HL-60 (cell line): ENCODE measurements around the gene TIGD1.

Experiments
- DNase-seq, 2 experiments: peaks; one replicate each; pipeline ENCODE4 v3.0.0-alpha.2; 2010 to 2020; ENCODE audit warnings: low read depth in 1 of 2, low spot score in 1 of 2
- H3K27ac ChIP-seq: fragments of 250-450 bp; sonication (Bioruptor Pico); replicated peaks from 2 replicates; pipeline ENCODE4 v1.5.1; 2020; ENCODE audit warnings: mild to moderate bottlenecking, moderate library complexity
- H3K27me3 ChIP-seq: fragments of 250-450 bp; sonication (Bioruptor Pico); 2 replicates; pipeline ENCODE4 v1.5.1; 2021; ENCODE audit warnings: mild to moderate bottlenecking, moderate library complexity; ENCODE audit not compliant: insufficient read depth, poor library complexity, severe bottlenecking
- H3K4me3 ChIP-seq: replicated peaks from 2 replicates; pipeline ENCODE4 v1.5.1; 2011; ENCODE audit warnings: mild to moderate bottlenecking, control low read depth, low read length; ENCODE audit not compliant: insufficient read depth
- CTCF ChIP-seq: IDR thresholded peaks from one replicate; pipeline ENCODE4 v1.5.1; 2011; ENCODE audit warnings: low read length, control low read depth, inconsistent platforms; ENCODE audit not compliant: insufficient read depth
- GABPA ChIP-seq: IDR thresholded peaks from 2 replicates; pipeline ENCODE4 v1.6.1; 2012; ENCODE audit warnings: low read depth
- POLR2AphosphoS5 ChIP-seq: IDR thresholded peaks from 2 replicates; pipeline ENCODE4 v1.6.1; 2012; ENCODE audit warnings: low read depth
- REST ChIP-seq: IDR thresholded peaks from 2 replicates; pipeline ENCODE4 v1.6.1; 2012; ENCODE audit warnings: low read depth; ENCODE audit not compliant: insufficient replicate concordance
- SPI1 ChIP-seq: IDR thresholded peaks from 2 replicates; pipeline ENCODE4 v1.6.1; 2012; ENCODE audit warnings: low read depth, mild to moderate bottlenecking, borderline replicate concordance

Gene TIGD1

GRCh38 chr2:232530626-232531260 is 19.6 kb downstream of the TIGD1 start:
- TF ChIP-seq REST (no peak), CTCF (no peak), GABPA (no peak), POLR2AphosphoS5 (no peak), SPI1 (no peak)
- no peak overlapping the region for H3K27ac ChIP-seq
- no peak for DNase-seq
- no peaks in the 10 kb centered on the region for H3K27me3 ChIP-seq
- H3K4me3 ChIP-seq, result no peak overlapping the region

GRCh38 chr2:232529806-232530547 is 20.4 kb downstream of the TIGD1 start:
- no peak for DNase-seq
- no peak overlapping the region for H3K4me3 ChIP-seq
- no peak overlapping the region for H3K27ac ChIP-seq
- no peak for TF ChIP-seq GABPA
- no peak for TF ChIP-seq REST
- TF ChIP-seq SPI1, result no peak
- H3K27me3 ChIP-seq, result no peaks in the 10 kb centered on the region

GRCh38 chr2:232528746-232529460 is 21.5 kb downstream of the TIGD1 start:
- Histone ChIP-seq H3K27ac (no peak overlapping the region), H3K27me3 (peaks cover 8% of the 10 kb centered on the region), H3K4me3 (no peak overlapping the region)
- DNase-seq, result no peak
- no peak for TF ChIP-seq REST
- TF ChIP-seq POLR2AphosphoS5, result no peak
- TF ChIP-seq SPI1, result no peak
- TF ChIP-seq CTCF, result no peak
- TF ChIP-seq GABPA, result no peak
